ENCODE data around the gene ATP5F1A. TPM values are rescaled to one million over a fixed set of nuclear protein-coding genes. Genes with fewer than 3 reads are reported as not detected.
"Not testable (repeated sequence)": the region's sequence is repeated elsewhere in the genome, so short reads cannot be mapped to it uniquely, and the experiment has no call there.

ATP5F1A gene
- total RNA-seq, 2 donors from 2014 or later = 240 to 264 TPM

GRCh38 chr18:46130061-46130460 is 32.0 kb upstream of the ATP5F1A start:
- no peak for TF ChIP-seq CTCF (IDR thresholded peaks at IDR 0.05)
- Histone ChIP-seq H3K36me3 (peaks cover 22% of the 10 kb centered on the region), H3K4me1 (ENCODE audit: control insufficient read depth in 1 of 2, low read depth in 2 of 2) (no peaks in the 10 kb centered on the region), H3K27me3 (replicated peaks; ENCODE audit: insufficient read depth) (no peaks in the 10 kb centered on the region), H3K27ac (no peak overlapping the region), H3K9me3 (no peaks in the 10 kb centered on the region), H3K4me3 (no peak overlapping the region)
- ATAC-seq (ENCODE audit: insufficient number of reproducible peaks, low FRiP score, low read depth) = no peak
- DNase-seq (ENCODE audit: low spot score) = no peak

GRCh38 chr18:46126625-46127024 is 28.5 kb upstream of the ATP5F1A start:
- H3K36me3 ChIP-seq = peaks cover 34% of the 10 kb centered on the region
- not testable (repeated sequence) for ATAC-seq (ENCODE audit: insufficient number of reproducible peaks, low FRiP score, low read depth); H3K9me3 ChIP-seq; H3K4me3 ChIP-seq; H3K27me3 ChIP-seq (replicated peaks; ENCODE audit: insufficient read depth); DNase-seq (ENCODE audit: low spot score); H3K27ac ChIP-seq; H3K4me1 ChIP-seq (ENCODE audit: control insufficient read depth in 1 of 2, low read depth in 2 of 2)

- H3K4me3 ChIP-seq = no peak overlapping the region
- DNase-seq (ENCODE audit: low spot score) = no peak
These were observed 15.7 kb upstream of the ATP5F1A start for GRCh38 chr18:46113751-46114150.

GRCh38 chr18:46110406-46110805 is 12.3 kb upstream of the ATP5F1A start:
- peaks cover 0 to 6% of the 10 kb centered on the region in 2 donors for H3K4me1 ChIP-seq (ENCODE audit: control insufficient read depth in 1 of 2, low read depth in 2 of 2)
- H3K4me3 ChIP-seq = no peak overlapping the region
- H3K36me3 ChIP-seq = peaks cover 8% of the 10 kb centered on the region
- no peak for TF ChIP-seq CTCF (IDR thresholded peaks at IDR 0.05)
- H3K27me3 ChIP-seq (replicated peaks; ENCODE audit: insufficient read depth) = no peaks in the 10 kb centered on the region
- DNase-seq (ENCODE audit: low spot score) = no peak
- no peaks in the 10 kb centered on the region for H3K9me3 ChIP-seq
- no peak overlapping the region for H3K27ac ChIP-seq
- no peak for ATAC-seq (ENCODE audit: insufficient number of reproducible peaks, low FRiP score, low read depth)

More at GRCh38 chr18:46113751-46114150, 15.7 kb upstream of the ATP5F1A start:
- no peaks in the 10 kb centered on the region for H3K4me1 ChIP-seq (ENCODE audit: control insufficient read depth in 1 of 2, low read depth in 2 of 2)
- no peak for TF ChIP-seq CTCF (IDR thresholded peaks at IDR 0.05)
- H3K9me3 ChIP-seq = no peaks in the 10 kb centered on the region
- peaks cover 13% of the 10 kb centered on the region for H3K36me3 ChIP-seq
- no peak for ATAC-seq (ENCODE audit: insufficient number of reproducible peaks, low FRiP score, low read depth)
- H3K27me3 ChIP-seq (replicated peaks; ENCODE audit: insufficient read depth) = no peaks in the 10 kb centered on the region
- no peak overlapping the region for H3K27ac ChIP-seq

GRCh38 chr18:46109386-46109785 is 11.3 kb upstream of the ATP5F1A start:
- H3K4me1 ChIP-seq (ENCODE audit: control insufficient read depth in 1 of 2, low read depth in 2 of 2) = peaks cover 3 to 11% of the 10 kb centered on the region in 2 donors
- no peak for TF ChIP-seq CTCF (IDR thresholded peaks at IDR 0.05)
- DNase-seq (ENCODE audit: low spot score) = no peak
- no peak overlapping the region for H3K27ac ChIP-seq
- ATAC-seq (ENCODE audit: insufficient number of reproducible peaks, low FRiP score, low read depth) = no peak
- H3K36me3 ChIP-seq = peaks cover 6% of the 10 kb centered on the region
- no peaks in the 10 kb centered on the region for H3K9me3 ChIP-seq
- H3K4me3 ChIP-seq = no peak overlapping the region
- H3K27me3 ChIP-seq (replicated peaks; ENCODE audit: insufficient read depth) = no peaks in the 10 kb centered on the region
